Measurements from ENCODE around the gene ANXA6. TPM values are rescaled to one million over a fixed set of nuclear protein-coding genes. Genes with fewer than 3 reads are reported as not detected.

ANXA6 gene
- total RNA-seq, 2 experiments from 2014 or later: 26.1 to 74.1 TPM

GRCh38 chr5:151164687-151165392 lies 7.3 kb upstream of the ANXA6 start:
- H3K4me2 ChIP-seq (ENCODE audit: low read length): peak overlapping the region; percentile 51; the same call in 1 of the 2 replicates
- intact Hi-C loops (cut with micrococcal nuclease; ENCODE audit: unreplicated experiment): loop anchor here (1.0 to 5.0 kb wide), 8 partner anchors 39 to 604 kb away; no protein-coding TSS in a partner anchor
- peak; percentile 88 for DNase-seq (ENCODE audit: low spot score)
- CTCF ChIA-PET (ENCODE audit: unreplicated experiment): interaction anchor here (0.6 to 2.3 kb wide), 13 partner anchors 15 to 116 kb away, joined by 3 to 33 read pairs (median 5); partner anchors contain the start of gene GM2A
- no peak overlapping the region for H3K27ac ChIP-seq (ENCODE audit: low read depth, low read length, poor library complexity, severe bottlenecking)
- POLR2A ChIA-PET: interaction anchor here (0.7 to 3.6 kb wide), 15 partner anchors 12 to 364 kb away, joined by 3 to 17 read pairs (median 4); no protein-coding TSS in a partner anchor
- H2AFZ ChIP-seq (ENCODE audit: low read length): peak overlapping the region; percentile 42; the same call in 1 of the 2 replicates
- H3K9me3 ChIP-seq (ENCODE audit: low read length): no peaks in the 10 kb centered on the region
- peaks cover 21% of the 10 kb centered on the region for H3K4me1 ChIP-seq (ENCODE audit: insufficient read depth, low read length, poor library complexity, severe bottlenecking)
- H3K9me2 ChIP-seq (ENCODE audit: insufficient read depth, low read length): no peaks in the 10 kb centered on the region
- TF ChIP-seq EZH2phosphoT487 (IDR thresholded peaks at IDR 0.05; ENCODE audit: borderline replicate concordance, low read depth, low read length): no peak
- peak; percentile 99 for TF ChIP-seq CTCF (conservative IDR thresholded peaks at IDR 0.05; ENCODE audit: low read length)
- no peak overlapping the region for H3K4me3 ChIP-seq (ENCODE audit: low read depth, low read length, poor library complexity, severe bottlenecking)
- H4K20me1 ChIP-seq (ENCODE audit: insufficient read depth, low read length): no peaks in the 10 kb centered on the region
- no peaks in the 10 kb centered on the region for H3K36me3 ChIP-seq (ENCODE audit: insufficient read depth, low read length)
- no peaks in the 10 kb centered on the region for H3K79me2 ChIP-seq (ENCODE audit: insufficient read depth, low read depth, low read length)
- no TSS peak for BruUV-seq (replicated peaks)

GRCh38 chr5:151162776-151163175 lies 5.2 kb upstream of the ANXA6 start:
- ChIA-PET POLR2A (interaction anchor here (0.8 to 3.6 kb wide), 8 partner anchors 10 to 111 kb away, joined by 3 to 17 read pairs (median 4); no protein-coding TSS in a partner anchor), CTCF (ENCODE audit: unreplicated experiment) (interaction anchor here (0.9 to 1.2 kb wide), 5 partner anchors 34 to 90 kb away, joined by 3 to 6 read pairs (median 3); partner anchors contain the start of gene GM2A)
- TF ChIP-seq EZH2phosphoT487 (IDR thresholded peaks at IDR 0.05; ENCODE audit: borderline replicate concordance, low read depth, low read length): no peak
- TF ChIP-seq CTCF (conservative IDR thresholded peaks at IDR 0.05; ENCODE audit: low read length): no peak
- no peaks in the 10 kb centered on the region for H4K20me1 ChIP-seq (ENCODE audit: insufficient read depth, low read length)
- H3K4me2 ChIP-seq (ENCODE audit: low read length): no peak overlapping the region
- H3K9me2 ChIP-seq (ENCODE audit: insufficient read depth, low read length): no peaks in the 10 kb centered on the region
- no peaks in the 10 kb centered on the region for H3K9me3 ChIP-seq (ENCODE audit: low read length)
- intact Hi-C loops (cut with micrococcal nuclease; ENCODE audit: unreplicated experiment): no loop called here
- BruUV-seq (replicated peaks): no TSS peak
- no peaks in the 10 kb centered on the region for H3K79me2 ChIP-seq (ENCODE audit: insufficient read depth, low read depth, low read length)
- DNase-seq (ENCODE audit: low spot score): no peak
- no peaks in the 10 kb centered on the region for H3K36me3 ChIP-seq (ENCODE audit: insufficient read depth, low read length)
- H3K27ac ChIP-seq (ENCODE audit: low read depth, low read length, poor library complexity, severe bottlenecking): no peak overlapping the region
- peaks cover 35% of the 10 kb centered on the region for H3K4me1 ChIP-seq (ENCODE audit: insufficient read depth, low read length, poor library complexity, severe bottlenecking)
- no peak overlapping the region for H2AFZ ChIP-seq (ENCODE audit: low read length)
- no peak overlapping the region for H3K4me3 ChIP-seq (ENCODE audit: low read depth, low read length, poor library complexity, severe bottlenecking)

Data from OCI-LY7 (cell line).